Fibroblast of lung (primary cell): ENCODE measurements around the gene ITGBL1. TPM values are rescaled to one million over a fixed set of nuclear protein-coding genes. Genes with fewer than 3 reads are reported as not detected.

ENCODE experiments used
- DNase-seq, 2 donors: peaks; one replicate each; pipeline versions ENCODE4 v3.0.0 to v3.0.0-alpha.2; 2010; ENCODE audit warnings: low read depth in 2 of 2
- H2AFZ ChIP-seq: 2 replicates; pipeline ENCODE4 v1.5.1; 2012; ENCODE audit warnings: low read length, control low read depth, inconsistent platforms
- H3K27ac ChIP-seq: 2 replicates; pipeline ENCODE4 v1.5.1; 2011; ENCODE audit warnings: low read length, control low read depth; ENCODE audit not compliant: insufficient read depth
- H3K27me3 ChIP-seq: 2 replicates; pipeline ENCODE4 v1.5.1; 2011; ENCODE audit warnings: mild to moderate bottlenecking, low read length; ENCODE audit not compliant: control insufficient read depth, insufficient read depth
- H3K36me3 ChIP-seq: 2 replicates; pipeline ENCODE4 v1.5.1; 2011; ENCODE audit warnings: low read length; ENCODE audit not compliant: control insufficient read depth, insufficient read depth
- H3K4me1 ChIP-seq: 2 replicates; pipeline ENCODE4 v1.5.1; 2011; ENCODE audit warnings: low read length; ENCODE audit not compliant: control insufficient read depth, insufficient read depth; ENCODE audit errors: extremely low read depth
- H3K4me2 ChIP-seq: 2 replicates; pipeline ENCODE4 v1.5.1; 2011; ENCODE audit warnings: low read length, control low read depth; ENCODE audit not compliant: insufficient read depth; ENCODE audit errors: extremely low read depth
- H3K4me3 ChIP-seq, 4 experiments: fragments of 200-600 bp in 1 of 4; sonication (generic) in 1 of 4; replicated peaks in 1 of 4; 2 replicates each; pipeline ENCODE4 v1.5.1; 2011 to 2016; ENCODE audit warnings: low read length in 4 of 4, low read depth in 3 of 4, mild to moderate bottlenecking in 3 of 4, control low read depth in 2 of 4, inconsistent platforms in 1 of 4, mixed read lengths in 1 of 4; ENCODE audit not compliant: insufficient read depth in 1 of 4; ENCODE audit errors: control extremely low read depth in 1 of 4
- H3K79me2 ChIP-seq: 2 replicates; pipeline ENCODE4 v1.5.1; 2012; ENCODE audit warnings: mild to moderate bottlenecking, low read length, inconsistent platforms; ENCODE audit not compliant: control insufficient read depth, insufficient read depth
- H3K9ac ChIP-seq: 2 replicates; pipeline ENCODE4 v1.5.1; 2011; ENCODE audit warnings: mild to moderate bottlenecking, low read length, control low read depth; ENCODE audit not compliant: insufficient read depth
- H3K9me3 ChIP-seq: 2 replicates; pipeline ENCODE4 v1.5.1; 2012; ENCODE audit warnings: low read depth, low read length; ENCODE audit not compliant: control insufficient read depth, insufficient read depth
- H4K20me1 ChIP-seq: 2 replicates; pipeline ENCODE4 v1.5.1; 2011; ENCODE audit warnings: low read length; ENCODE audit not compliant: control insufficient read depth, insufficient read depth; ENCODE audit errors: extremely low read depth
- EZH2 ChIP-seq: IDR thresholded peaks from 2 replicates; pipeline ENCODE4 v1.5.1; 2012; ENCODE audit warnings: low read length, control low read depth, mild to moderate bottlenecking; ENCODE audit errors: missing control alignments
- polyA plus RNA-seq, 2 donors: library from polyadenylated mRNA; depleted of rRNA in 1 of 2; stranded (reverse) in 1 of 2; unstranded in 1 of 2; fragments of >200 nt; gene quantifications; 2 replicates each; pipeline ENCODE4 v1.2.1, GENCODE V29; 2011 to 2012; ENCODE audit warnings: missing spikeins in 1 of 2
- total RNA-seq: library from RNA; depleted of rRNA; stranded (reverse); fragments of >200 nt; gene quantifications from 2 replicates; pipeline ENCODE4 v1.2.1, GENCODE V29; 2014
- TF ChIP-seq, protein P1 (sequence below), 2 donors: IDR thresholded peaks in 1 of 2; conservative IDR thresholded peaks in 1 of 2; 1 replicate in 1 of 2; 2 replicates in 1 of 2; pipeline ENCODE4 v1.5.1; 2011 to 2012; ENCODE audit warnings: low read length in 2 of 2, control low read depth in 1 of 2, inconsistent platforms in 1 of 2, low read depth in 1 of 2, mild to moderate bottlenecking in 1 of 2

Gene ITGBL1
- total and polyA plus RNA-seq, 2 donors (not counting 1 experiment from before 2014, with no cell fraction given): 45.1 to 87.4 TPM

DNA sequence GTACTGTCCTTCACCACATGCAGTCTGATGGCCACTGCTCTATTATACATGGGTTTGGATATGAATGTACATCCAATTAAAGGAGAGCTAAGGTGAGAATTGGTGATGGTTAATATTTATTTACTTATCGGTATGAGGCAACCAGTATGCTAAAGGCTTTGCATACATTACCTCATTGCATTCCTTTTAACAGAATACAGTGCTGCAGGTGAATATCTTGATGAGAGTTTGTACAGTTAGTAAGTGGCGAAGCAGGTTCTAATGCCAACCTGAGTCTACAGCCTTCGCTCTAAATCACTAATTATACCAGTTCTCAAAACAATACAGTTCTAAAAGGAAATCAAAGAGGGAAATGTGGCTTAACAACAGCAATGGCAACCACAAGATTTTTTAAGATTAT is 284.1 kb downstream of the ITGBL1 start:
- Histone ChIP-seq H2AFZ (no peak overlapping the region), H3K36me3 (no peaks in the 10 kb centered on the region), H3K27ac (no peak overlapping the region), H4K20me1 (no peaks in the 10 kb centered on the region), H3K27me3 (no peaks in the 10 kb centered on the region), H3K79me2 (no peaks in the 10 kb centered on the region), H3K4me2 (no peak overlapping the region), H3K4me3 (no peak overlapping the region), H3K9me3 (no peaks in the 10 kb centered on the region), H3K9ac (no peak overlapping the region), H3K4me1 (no peaks in the 10 kb centered on the region)
- TF ChIP-seq, protein P1, sequence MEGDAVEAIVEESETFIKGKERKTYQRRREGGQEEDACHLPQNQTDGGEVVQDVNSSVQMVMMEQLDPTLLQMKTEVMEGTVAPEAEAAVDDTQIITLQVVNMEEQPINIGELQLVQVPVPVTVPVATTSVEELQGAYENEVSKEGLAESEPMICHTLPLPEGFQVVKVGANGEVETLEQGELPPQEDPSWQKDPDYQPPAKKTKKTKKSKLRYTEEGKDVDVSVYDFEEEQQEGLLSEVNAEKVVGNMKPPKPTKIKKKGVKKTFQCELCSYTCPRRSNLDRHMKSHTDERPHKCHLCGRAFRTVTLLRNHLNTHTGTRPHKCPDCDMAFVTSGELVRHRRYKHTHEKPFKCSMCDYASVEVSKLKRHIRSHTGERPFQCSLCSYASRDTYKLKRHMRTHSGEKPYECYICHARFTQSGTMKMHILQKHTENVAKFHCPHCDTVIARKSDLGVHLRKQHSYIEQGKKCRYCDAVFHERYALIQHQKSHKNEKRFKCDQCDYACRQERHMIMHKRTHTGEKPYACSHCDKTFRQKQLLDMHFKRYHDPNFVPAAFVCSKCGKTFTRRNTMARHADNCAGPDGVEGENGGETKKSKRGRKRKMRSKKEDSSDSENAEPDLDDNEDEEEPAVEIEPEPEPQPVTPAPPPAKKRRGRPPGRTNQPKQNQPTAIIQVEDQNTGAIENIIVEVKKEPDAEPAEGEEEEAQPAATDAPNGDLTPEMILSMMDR (conservative IDR thresholded peaks at IDR 0.05 in 1 of 2, IDR thresholded peaks at IDR 0.05 in 1 of 2; ENCODE audit: low read depth in 1 of 2, low read length in 2 of 2): no peak
- DNase-seq: no peak

DNA sequence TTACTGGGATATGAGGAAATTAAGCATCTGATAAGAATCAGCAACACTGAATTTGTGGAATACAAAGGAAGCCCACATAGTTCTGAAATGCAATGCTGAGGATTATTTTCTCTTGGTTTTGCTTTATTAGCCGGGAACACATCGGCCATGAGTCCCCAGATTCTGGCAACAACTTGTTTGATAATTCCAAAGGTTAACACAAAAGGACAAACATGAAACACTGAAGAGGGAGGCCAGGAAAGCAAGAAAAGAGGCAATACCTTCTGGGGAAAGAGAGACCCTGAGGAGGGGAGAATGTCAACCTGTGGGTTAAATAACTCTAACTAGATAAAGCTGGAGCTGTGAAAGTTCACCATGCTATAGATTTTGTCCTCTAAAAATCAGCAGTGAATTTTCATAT is 285.9 kb downstream of the ITGBL1 start:
- H3K36me3 ChIP-seq: no peaks in the 10 kb centered on the region

DNA sequence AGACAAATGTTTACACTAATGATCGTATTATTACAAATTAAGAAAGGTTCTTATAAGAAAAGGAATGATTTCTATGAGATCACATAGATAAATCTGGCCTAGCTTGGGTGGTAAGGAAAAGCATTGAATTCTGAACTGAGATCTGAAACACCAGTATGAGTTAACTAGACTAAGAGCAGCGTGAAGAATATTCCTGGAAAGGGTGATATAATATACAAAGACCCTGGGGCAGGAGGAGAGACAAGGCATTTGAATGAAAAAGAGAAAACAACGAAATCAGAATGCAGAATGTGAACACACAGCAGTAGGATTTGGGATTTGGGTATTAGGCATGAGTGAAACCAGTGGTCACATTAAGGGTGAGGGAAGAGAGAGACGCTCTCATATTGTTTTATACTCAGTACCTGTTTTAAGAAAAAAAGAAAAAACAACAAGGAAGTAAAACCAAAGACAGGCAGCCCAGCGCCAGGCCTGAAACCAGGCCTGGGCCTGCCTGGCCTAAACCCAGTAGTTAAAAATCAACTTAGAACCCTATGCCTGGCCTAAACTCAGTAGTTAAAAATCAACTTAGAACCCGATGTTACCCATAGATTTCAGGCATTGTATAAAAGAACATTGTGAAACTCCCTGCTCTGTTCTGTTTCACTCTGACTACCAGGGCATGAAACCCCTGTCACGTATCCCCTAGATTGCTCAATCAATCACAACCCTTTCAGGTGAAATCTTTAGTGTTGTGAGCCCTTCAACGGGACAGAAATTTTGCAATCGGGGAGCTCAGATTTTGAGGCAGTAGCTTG is 287.1 kb downstream of the ITGBL1 start:
- Histone ChIP-seq H3K79me2 (no peaks in the 10 kb centered on the region), H3K4me3 (no peak overlapping the region), H3K9ac (no peak overlapping the region), H2AFZ (no peak overlapping the region), H3K4me1 (no peaks in the 10 kb centered on the region), H3K4me2 (no peak overlapping the region), H4K20me1 (no peaks in the 10 kb centered on the region), H3K27me3 (no peaks in the 10 kb centered on the region), H3K36me3 (no peaks in the 10 kb centered on the region), H3K9me3 (no peaks in the 10 kb centered on the region), H3K27ac (no peak overlapping the region)
- TF ChIP-seq, protein P1 (conservative IDR thresholded peaks at IDR 0.05 in 1 of 2, IDR thresholded peaks at IDR 0.05 in 1 of 2; ENCODE audit: low read depth in 1 of 2, low read length in 2 of 2): no peak
- TF ChIP-seq EZH2: no peak
- no peak for DNase-seq

More for the DNA sequence above, 285.9 kb downstream of the ITGBL1 start:
- Histone ChIP-seq H4K20me1 (no peaks in the 10 kb centered on the region), H2AFZ (no peak overlapping the region), H3K9ac (no peak overlapping the region), H3K27me3 (no peaks in the 10 kb centered on the region), H3K27ac (no peak overlapping the region), H3K9me3 (no peaks in the 10 kb centered on the region), H3K79me2 (no peaks in the 10 kb centered on the region), H3K4me2 (no peak overlapping the region), H3K4me3 (no peak overlapping the region), H3K4me1 (no peaks in the 10 kb centered on the region)
- no peak for DNase-seq
- TF ChIP-seq EZH2: no peak
- TF ChIP-seq, protein P1 (conservative IDR thresholded peaks at IDR 0.05 in 1 of 2, IDR thresholded peaks at IDR 0.05 in 1 of 2; ENCODE audit: low read depth in 1 of 2, low read length in 2 of 2): no peak
